ENCODE measurements around the gene MLLT6. TPM values are rescaled to one million over a fixed set of nuclear protein-coding genes. Genes with fewer than 3 reads are reported as not detected.

MLLT6 gene
- total and polyA plus RNA-seq, 10 of the 15 experiments (the other 5 are each of a cell fraction or from before 2014, with no cell fraction given) = 4.8 to 105 (median 36.3) TPM

GRCh38 chr17:38751144-38751807 is 46.2 kb downstream of the MLLT6 start:
- POLR2A ChIA-PET = interaction anchor here (0.6 to 1.6 kb wide), 11 partner anchors 11 to 120 kb away, joined by 3 to 8 read pairs (median 4); partner anchors contain the start of gene LASP1
- Histone ChIP-seq H3K36me3 (ENCODE audit: control insufficient read depth in 2 of 2, insufficient read depth in 2 of 2, low read length in 1 of 2) (peaks cover 0 to 10% of the 10 kb centered on the region in 2 experiments; a peak in 3 of 4 replicates), H2AFZ (ENCODE audit: control insufficient read depth, low read depth, low read length) (peak overlapping the region; percentile 16), H3K79me2 (ENCODE audit: control insufficient read depth, insufficient read depth, low read length) (peaks cover 40% of the 10 kb centered on the region), H3K27ac (ENCODE audit: control insufficient read depth, insufficient read depth) (peak overlapping the region; percentile 86), H3K4me3 (peak overlapping the region; percentile 70), H4K20me1 (ENCODE audit: control insufficient read depth, insufficient read depth) (no peaks in the 10 kb centered on the region), H3K9me3 (replicated peaks; ENCODE audit: control insufficient read depth, insufficient read depth, low read length) (no peaks in the 10 kb centered on the region), H3K4me1 (ENCODE audit: control insufficient read depth, insufficient read depth, low read length) (peaks cover 23% of the 10 kb centered on the region), H3K9ac (ENCODE audit: control insufficient read depth, insufficient read depth, low read length) (peak overlapping the region; percentile 79), H3K27me3 (replicated peaks in 1 of 2; ENCODE audit: control insufficient read depth in 2 of 2, insufficient read depth in 2 of 2, low read length in 1 of 2) (no peaks in the 10 kb centered on the region; a peak in 1 of 4 replicates), H3K4me2 (ENCODE audit: control insufficient read depth, insufficient read depth) (peak overlapping the region; percentile 96)
- intact Hi-C loops (cut with micrococcal nuclease; ENCODE audit: unreplicated experiment) = no loop called here
- WGBS (ENCODE audit: insufficient coverage, insufficient replicate concordance, low lambda C conversion rate, missing lambda C conversion rate) = 0% methylated on average over 10 of the region's 10 CpGs
- in situ Hi-C loops (cut with MboI) = loop anchor here (10.0 kb wide), 1 partner anchor 404 kb away; the partner anchor contains the start of gene PLXDC1
- no TSS peak for BruUV-seq (replicated peaks)
- TF ChIP-seq NKRF (conservative IDR thresholded peaks at IDR 0.05) (no peak), LARP7 (IDR thresholded peaks at IDR 0.05) (no peak), CHD2 (IDR thresholded peaks at IDR 0.05; ENCODE audit: borderline replicate concordance, low read depth, low read length) (0 out of 2 replicates have a peak, but pooled peaks have one; percentile 26), PKNOX1 (IDR thresholded peaks at IDR 0.05) (0 out of 2 replicates have a peak, but pooled peaks have one; percentile 14), USF2 (IDR thresholded peaks at IDR 0.05; ENCODE audit: borderline replicate concordance, low read depth, low read length) (no peak), ZNF384 (IDR thresholded peaks at IDR 0.05; ENCODE audit: borderline replicate concordance, low read depth, low read length) (peak; percentile 92), EP300 (IDR thresholded peaks at IDR 0.05; ENCODE audit: borderline replicate concordance in 1 of 2, control insufficient read depth in 1 of 2, low read depth in 2 of 2, low read length in 2 of 2) (peak; percentile 9 to 14; a peak in 1 of 4 replicates), SMAD5 (IDR thresholded peaks at IDR 0.05; ENCODE audit: low read depth) (0 out of 2 replicates have a peak, but pooled peaks have one; percentile 19), RCOR1 (conservative IDR thresholded peaks at IDR 0.05; ENCODE audit: low read depth, low read length) (peak; percentile 43; the same call in 1 of the 2 replicates)
- CTCF ChIA-PET = interaction anchor here (0.6 to 1.6 kb wide), 8 partner anchors 11 to 456 kb away, joined by 3 to 6 read pairs (median 4); partner anchors contain the start of gene CISD3
- RAD21 ChIA-PET (ENCODE audit: unreplicated experiment) = interaction anchor here (0.5 to 1.8 kb wide), 7 partner anchors 16 to 103 kb away, joined by 3 to 6 read pairs (median 3); partner anchors contain the start of genes EPOP and RPL23
- no peak for ATAC-seq
- SMC1A ChIA-PET (ENCODE audit: uncharacterized antibody, unreplicated experiment) = interaction anchor here (0.5 to 2.6 kb wide), 7 partner anchors 22 to 870 kb away, joined by 3 to 9 read pairs (median 3); partner anchors contain the start of gene MLLT6
- DNase-seq (ENCODE audit: low read depth, low spot score) = no peak
- no peak for FAIRE-seq
